K562 (cell line): Measurements from ENCODE around the gene CNOT11. TPM values are rescaled to one million over a fixed set of nuclear protein-coding genes. Genes with fewer than 3 reads are reported as not detected.

ENCODE experiments used
- HDAC3 ChIP-seq: fragments of 450-650 bp; IDR thresholded peaks from 2 replicates; pipeline ENCODE4 v1.6.1; 2018; ENCODE audit warnings: borderline replicate concordance, mild to moderate bottlenecking, moderate library complexity; ENCODE audit not compliant: partially characterized antibody
- polyA plus RNA-seq, 8 experiments: library from polyadenylated mRNA; depleted of rRNA in 4 of 8; stranded (reverse) in 5 of 8; unstranded in 3 of 8; fragments of >200 nt; fragmentation: Nextera tagmentation in 2 of 8; fragmentation: Illumina TruSeq in 1 of 8; extraction: Ambion mirVana in 2 of 8; extraction: Trizol in 1 of 8; gene quantifications; 2 replicates each; pipeline versions ENCODE4 v1.2.1 to v1.2.3, GENCODE V29; 2011 to 2014; ENCODE audit warnings: inconsistent platforms in 1 of 8, missing spikeins in 1 of 8
- total RNA-seq, 7 experiments: library from RNA; depleted of rRNA in 6 of 7; stranded (reverse); fragments of >200 nt in 6 of 7; fragmentation: Illumina TruSeq in 2 of 7; extraction: Trizol in 2 of 7; gene quantifications; 2 replicates each; pipeline versions ENCODE4 v1.2.1 to v1.2.3, GENCODE V29; 2011 to 2021; ENCODE audit warnings: low replicate concordance in 1 of 7
- TF ChIP-seq, protein P1 (sequence below): fragments of 450-650 bp; IDR thresholded peaks from 2 replicates; pipeline ENCODE4 v1.6.1; 2016; ENCODE audit warnings: low read depth
- TF ChIP-seq, protein P2 (sequence below): fragments of 450-650 bp; IDR thresholded peaks from one replicate; pipeline ENCODE4 v1.6.1; 2018; ENCODE audit warnings: mild to moderate bottlenecking, moderate library complexity; ENCODE audit not compliant: partially characterized antibody

CNOT11 gene
- total and polyA plus RNA-seq, 9 of the 15 experiments (the other 6 are each of a cell fraction or from before 2014, with no cell fraction given): 12.7 to 163 (median 64.2) TPM

DNA sequence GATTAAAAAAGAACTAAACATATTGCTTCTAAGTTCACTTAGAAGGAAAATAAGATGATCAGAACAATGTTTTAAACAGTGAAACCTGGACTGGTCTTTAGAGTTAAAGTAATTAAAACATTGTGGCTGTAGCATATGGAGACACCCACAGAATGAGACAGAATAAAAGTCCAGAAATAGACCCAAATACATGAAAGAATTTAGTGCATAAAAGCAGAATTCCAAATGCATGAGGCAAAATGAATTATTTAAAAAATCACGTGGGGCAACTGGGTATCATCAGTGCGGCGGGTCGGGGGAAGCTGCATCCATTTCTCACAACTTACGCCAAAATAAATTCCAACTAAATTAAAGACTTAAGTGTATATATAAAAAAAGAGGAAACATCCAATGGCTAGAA is 43.7 kb downstream of the CNOT11 start (continued):
- TF ChIP-seq, protein P1, sequence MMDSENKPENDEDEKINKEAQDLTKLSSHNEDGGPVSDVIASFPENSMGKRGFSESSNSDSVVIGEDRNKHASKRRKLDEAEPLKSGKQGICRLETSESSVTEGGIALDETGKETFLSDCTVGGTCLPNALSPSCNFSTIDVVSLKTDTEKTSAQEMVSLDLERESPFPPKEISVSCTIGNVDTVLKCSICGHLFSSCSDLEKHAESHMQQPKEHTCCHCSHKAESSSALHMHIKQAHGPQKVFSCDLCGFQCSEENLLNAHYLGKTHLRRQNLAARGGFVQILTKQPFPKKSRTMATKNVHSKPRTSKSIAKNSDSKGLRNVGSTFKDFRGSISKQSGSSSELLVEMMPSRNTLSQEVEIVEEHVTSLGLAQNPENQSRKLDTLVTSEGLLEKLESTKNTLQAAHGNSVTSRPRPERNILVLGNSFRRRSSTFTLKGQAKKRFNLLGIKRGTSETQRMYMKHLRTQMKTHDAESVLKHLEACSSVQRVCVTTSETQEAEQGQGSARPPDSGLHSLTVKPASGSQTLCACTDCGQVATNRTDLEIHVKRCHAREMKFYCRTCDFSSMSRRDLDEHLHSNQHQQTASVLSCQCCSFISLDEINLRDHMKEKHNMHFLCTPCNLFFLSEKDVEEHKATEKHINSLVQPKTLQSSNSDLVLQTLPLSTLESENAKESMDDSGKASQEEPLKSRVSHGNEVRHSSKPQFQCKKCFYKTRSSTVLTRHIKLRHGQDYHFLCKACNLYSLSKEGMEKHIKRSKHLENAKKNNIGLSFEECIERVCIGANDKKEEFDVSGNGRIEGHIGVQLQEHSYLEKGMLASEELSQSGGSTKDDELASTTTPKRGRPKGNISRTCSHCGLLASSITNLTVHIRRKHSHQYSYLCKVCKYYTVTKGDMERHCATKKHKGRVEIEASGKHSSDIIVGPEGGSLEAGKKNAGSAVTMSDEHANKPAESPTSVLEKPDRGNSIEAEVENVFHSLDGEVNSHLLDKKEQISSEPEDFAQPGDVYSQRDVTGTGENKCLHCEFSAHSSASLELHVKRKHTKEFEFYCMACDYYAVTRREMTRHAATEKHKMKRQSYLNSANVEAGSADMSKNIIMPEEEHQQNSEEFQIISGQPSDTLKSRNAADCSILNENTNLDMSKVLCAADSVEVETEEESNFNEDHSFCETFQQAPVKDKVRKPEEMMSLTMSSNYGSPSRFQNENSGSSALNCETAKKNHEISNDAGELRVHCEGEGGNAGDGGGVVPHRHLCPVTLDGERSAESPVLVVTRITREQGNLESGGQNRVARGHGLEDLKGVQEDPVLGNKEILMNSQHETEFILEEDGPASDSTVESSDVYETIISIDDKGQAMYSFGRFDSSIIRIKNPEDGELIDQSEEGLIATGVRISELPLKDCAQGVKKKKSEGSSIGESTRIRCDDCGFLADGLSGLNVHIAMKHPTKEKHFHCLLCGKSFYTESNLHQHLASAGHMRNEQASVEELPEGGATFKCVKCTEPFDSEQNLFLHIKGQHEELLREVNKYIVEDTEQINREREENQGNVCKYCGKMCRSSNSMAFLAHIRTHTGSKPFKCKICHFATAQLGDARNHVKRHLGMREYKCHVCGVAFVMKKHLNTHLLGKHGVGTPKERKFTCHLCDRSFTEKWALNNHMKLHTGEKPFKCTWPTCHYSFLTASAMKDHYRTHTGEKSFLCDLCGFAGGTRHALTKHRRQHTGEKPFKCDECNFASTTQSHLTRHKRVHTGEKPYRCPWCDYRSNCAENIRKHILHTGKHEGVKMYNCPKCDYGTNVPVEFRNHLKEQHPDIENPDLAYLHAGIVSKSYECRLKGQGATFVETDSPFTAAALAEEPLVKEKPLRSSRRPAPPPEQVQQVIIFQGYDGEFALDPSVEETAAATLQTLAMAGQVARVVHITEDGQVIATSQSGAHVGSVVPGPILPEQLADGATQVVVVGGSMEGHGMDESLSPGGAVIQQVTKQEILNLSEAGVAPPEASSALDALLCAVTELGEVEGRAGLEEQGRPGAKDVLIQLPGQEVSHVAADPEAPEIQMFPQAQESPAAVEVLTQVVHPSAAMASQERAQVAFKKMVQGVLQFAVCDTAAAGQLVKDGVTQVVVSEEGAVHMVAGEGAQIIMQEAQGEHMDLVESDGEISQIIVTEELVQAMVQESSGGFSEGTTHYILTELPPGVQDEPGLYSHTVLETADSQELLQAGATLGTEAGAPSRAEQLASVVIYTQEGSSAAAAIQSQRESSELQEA: no peak
- TF ChIP-seq, protein P2, sequence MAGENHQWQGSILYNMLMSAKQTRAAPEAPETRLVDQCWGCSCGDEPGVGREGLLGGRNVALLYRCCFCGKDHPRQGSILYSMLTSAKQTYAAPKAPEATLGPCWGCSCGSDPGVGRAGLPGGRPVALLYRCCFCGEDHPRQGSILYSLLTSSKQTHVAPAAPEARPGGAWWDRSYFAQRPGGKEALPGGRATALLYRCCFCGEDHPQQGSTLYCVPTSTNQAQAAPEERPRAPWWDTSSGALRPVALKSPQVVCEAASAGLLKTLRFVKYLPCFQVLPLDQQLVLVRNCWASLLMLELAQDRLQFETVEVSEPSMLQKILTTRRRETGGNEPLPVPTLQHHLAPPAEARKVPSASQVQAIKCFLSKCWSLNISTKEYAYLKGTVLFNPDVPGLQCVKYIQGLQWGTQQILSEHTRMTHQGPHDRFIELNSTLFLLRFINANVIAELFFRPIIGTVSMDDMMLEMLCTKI: no peak
- TF ChIP-seq HDAC3: no peak
- TF ChIP-seq, all 486 proteins: peak for 0
